ENCODE results near the gene UMAD1. TPM values are rescaled to one million over a fixed set of nuclear protein-coding genes. Genes with fewer than 3 reads are reported as not detected.

UMAD1 gene
- total and polyA plus RNA-seq, 2 donors (not counting 3 experiments of a cell fraction or from before 2014, with no cell fraction given), result 5.6 to 6.6 TPM

- POLR2A ChIA-PET, result no interaction called here
- no TSS peak for BruUV-seq (replicated peaks)
- H3K9ac ChIP-seq (replicated peaks; ENCODE audit: extremely low read depth, insufficient read depth, low read length), result no peak overlapping the region
These were observed 98.9 kb downstream of the UMAD1 start for GRCh38 chr7:7739204-7740036.

More at GRCh38 chr7:7739204-7740036, 98.9 kb downstream of the UMAD1 start:
- Histone ChIP-seq H3K4me1 (ENCODE audit: control insufficient read depth, extremely low read depth, insufficient read depth, low read length) (peaks cover 3% of the 10 kb centered on the region), H4K20me1 (replicated peaks; ENCODE audit: control insufficient read depth, extremely low read depth, insufficient read depth, low read length) (no peaks in the 10 kb centered on the region), H3K36me3 (ENCODE audit: control insufficient read depth in 2 of 2, extremely low read depth in 1 of 2, insufficient read depth in 2 of 2, low read length in 2 of 2) (no peaks in the 10 kb centered on the region), H3K27ac (ENCODE audit: insufficient read depth, low read depth, low read length) (no peak overlapping the region), H3K79me2 (ENCODE audit: control insufficient read depth, insufficient read depth, low read length) (no peaks in the 10 kb centered on the region), H3K4me3 (replicated peaks in 1 of 3; ENCODE audit: insufficient read depth in 1 of 3, low read depth in 1 of 3, low read length in 3 of 3) (no peak overlapping the region), H3K27me3 (ENCODE audit: control insufficient read depth in 2 of 2, insufficient read depth in 2 of 2, low read length in 2 of 2) (no peaks in the 10 kb centered on the region), H3K9me1 (replicated peaks; ENCODE audit: control insufficient read depth, extremely low read depth, insufficient read depth, low read length) (no peaks in the 10 kb centered on the region), H3K9me3 (replicated peaks; ENCODE audit: control insufficient read depth, insufficient read depth, low read length) (no peaks in the 10 kb centered on the region), H3K4me2 (ENCODE audit: insufficient read depth, low read length) (no peak overlapping the region), H2AFZ (ENCODE audit: low read depth, low read length) (no peak overlapping the region)
- dilution Hi-C loops (cut with MboI; ENCODE audit: extremely low pct_ligation_motif_present, low sequenced_read_pairs) (no loop called here), intact Hi-C loops (cut with micrococcal nuclease) (no loop called here)
- FAIRE-seq (no peak), DNase-seq (ENCODE audit: low read depth, low spot score) (no peak)
- CTCF ChIA-PET, result interaction anchor here (3.5 kb wide), 1 partner anchor 58 kb away, joined by 20 read pairs; no protein-coding TSS in a partner anchor
- TF ChIP-seq CTCF (IDR thresholded peaks at IDR 0.05; ENCODE audit: extremely low read depth in 1 of 2, insufficient read depth in 1 of 2, low read depth in 1 of 2, low read length in 2 of 2) (no peak), EZH2 (IDR thresholded peaks at IDR 0.05; ENCODE audit: borderline replicate concordance, low read depth, low read length, severe bottlenecking) (no peak), FOS (IDR thresholded peaks at IDR 0.05; ENCODE audit: borderline replicate concordance, insufficient read depth, low read length) (no peak), GATA2 (IDR thresholded peaks at IDR 0.05; ENCODE audit: insufficient read depth, insufficient read length, low read depth, low read length) (no peak), JUN (IDR thresholded peaks at IDR 0.05; ENCODE audit: borderline replicate concordance, insufficient read depth, insufficient read length, low read depth) (no peak), POLR2AphosphoS5 (IDR thresholded peaks at IDR 0.05; ENCODE audit: insufficient read depth, low read depth, low read length) (no peak), MYC (IDR thresholded peaks at IDR 0.05; ENCODE audit: low read depth, low read length) (no peak)
- TF ChIP-seq, protein P1, sequence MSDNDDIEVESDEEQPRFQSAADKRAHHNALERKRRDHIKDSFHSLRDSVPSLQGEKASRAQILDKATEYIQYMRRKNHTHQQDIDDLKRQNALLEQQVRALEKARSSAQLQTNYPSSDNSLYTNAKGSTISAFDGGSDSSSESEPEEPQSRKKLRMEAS (IDR thresholded peaks at IDR 0.05; ENCODE audit: insufficient read depth, insufficient read length), result no peak
